OCI-LY7 (cell line): ENCODE results near the gene GPRC5A.

ENCODE experiments used
- EZH2phosphoT487 ChIP-seq: fragments of 200-600 bp; sonication (generic); IDR thresholded peaks from 2 replicates; pipeline ENCODE4 v1.6.1; 2018; ENCODE audit warnings: low read depth, borderline replicate concordance, mild to moderate bottlenecking, mixed run types, antibody characterized with exemption, low read length, moderate library complexity, mixed read lengths
- TF ChIP-seq, protein P1 (sequence below): fragments of 200-600 bp; sonication (generic); conservative IDR thresholded peaks from 2 replicates; pipeline ENCODE4 v1.5.1; 2014; ENCODE audit warnings: mild to moderate bottlenecking, antibody characterized with exemption, low read length, moderate library complexity, mixed read lengths

GRCh38 chr12:12958886-12959285, 67.5 kb downstream of the GPRC5A start:
- TF ChIP-seq, protein P1, sequence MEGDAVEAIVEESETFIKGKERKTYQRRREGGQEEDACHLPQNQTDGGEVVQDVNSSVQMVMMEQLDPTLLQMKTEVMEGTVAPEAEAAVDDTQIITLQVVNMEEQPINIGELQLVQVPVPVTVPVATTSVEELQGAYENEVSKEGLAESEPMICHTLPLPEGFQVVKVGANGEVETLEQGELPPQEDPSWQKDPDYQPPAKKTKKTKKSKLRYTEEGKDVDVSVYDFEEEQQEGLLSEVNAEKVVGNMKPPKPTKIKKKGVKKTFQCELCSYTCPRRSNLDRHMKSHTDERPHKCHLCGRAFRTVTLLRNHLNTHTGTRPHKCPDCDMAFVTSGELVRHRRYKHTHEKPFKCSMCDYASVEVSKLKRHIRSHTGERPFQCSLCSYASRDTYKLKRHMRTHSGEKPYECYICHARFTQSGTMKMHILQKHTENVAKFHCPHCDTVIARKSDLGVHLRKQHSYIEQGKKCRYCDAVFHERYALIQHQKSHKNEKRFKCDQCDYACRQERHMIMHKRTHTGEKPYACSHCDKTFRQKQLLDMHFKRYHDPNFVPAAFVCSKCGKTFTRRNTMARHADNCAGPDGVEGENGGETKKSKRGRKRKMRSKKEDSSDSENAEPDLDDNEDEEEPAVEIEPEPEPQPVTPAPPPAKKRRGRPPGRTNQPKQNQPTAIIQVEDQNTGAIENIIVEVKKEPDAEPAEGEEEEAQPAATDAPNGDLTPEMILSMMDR: no peak
- no peak for TF ChIP-seq EZH2phosphoT487
